SK-N-SH (cell line): ENCODE data around the gene TEX30.

Experiments used
- CHD2 ChIP-seq: fragments of 150-350 bp; IDR thresholded peaks from 2 replicates; pipeline ENCODE4 v1.6.1; 2018; ENCODE audit warnings: low read length; ENCODE audit not compliant: partially characterized antibody
- EP300 ChIP-seq, 2 experiments: IDR thresholded peaks; 2 replicates each; pipeline versions ENCODE4 v1.4.0 to v1.6.1; 2012; ENCODE audit warnings: borderline replicate concordance in 1 of 2, low read depth in 1 of 2, low read length in 1 of 2
- FOXJ3 ChIP-seq: sonication (generic); formaldehyde crosslinking; IDR thresholded peaks from 2 replicates; pipeline ENCODE4 v1.5.1; 2020; ENCODE audit warnings: mild to moderate bottlenecking, missing genetic modification reagents
- MXI1 ChIP-seq: IDR thresholded peaks from 2 replicates; pipeline ENCODE4 v1.6.1; 2012; ENCODE audit warnings: mild to moderate bottlenecking, low read depth, low read length, improper control_type of control experiment
- POLR2AphosphoS5 ChIP-seq: IDR thresholded peaks from 2 replicates; pipeline ENCODE4 v1.6.1; 2012; ENCODE audit warnings: low read depth, low read length
- RAD21 ChIP-seq: IDR thresholded peaks from 2 replicates; pipeline ENCODE4 v1.6.1; 2012; ENCODE audit warnings: mild to moderate bottlenecking, low read length
- RFX5 ChIP-seq: IDR thresholded peaks from 2 replicates; pipeline ENCODE4 v1.6.1; 2012; ENCODE audit warnings: mild to moderate bottlenecking, improper control_type of control experiment, low read length
- SMC3 ChIP-seq: IDR thresholded peaks from 2 replicates; pipeline ENCODE4 v1.6.1; 2012; ENCODE audit warnings: low read depth, low read length, improper control_type of control experiment
- TAF1 ChIP-seq: IDR thresholded peaks from 2 replicates; pipeline ENCODE4 v1.6.1; 2012; ENCODE audit warnings: low read depth, mild to moderate bottlenecking, low read length, moderate library complexity, borderline replicate concordance
- TEAD4 ChIP-seq: IDR thresholded peaks from 2 replicates; pipeline ENCODE4 v1.4.0; 2012; ENCODE audit warnings: mild to moderate bottlenecking, borderline replicate concordance; ENCODE audit not compliant: insufficient read depth
- TF ChIP-seq, protein P1 (sequence below): fragments of 200-600 bp; sonication (generic); IDR thresholded peaks from 2 replicates; pipeline ENCODE4 v1.6.1; 2017; ENCODE audit warnings: antibody characterized with exemption, mild to moderate bottlenecking, moderate library complexity
- TF ChIP-seq, protein P2 (sequence below): IDR thresholded peaks from 2 replicates; pipeline ENCODE4 v1.6.1; 2012; ENCODE audit warnings: mild to moderate bottlenecking, low read depth, low read length, moderate library complexity
- TF ChIP-seq, protein P3 (sequence below): IDR thresholded peaks from 2 replicates; pipeline ENCODE4 v1.4.0; 2012; ENCODE audit warnings: low read depth

DNA sequence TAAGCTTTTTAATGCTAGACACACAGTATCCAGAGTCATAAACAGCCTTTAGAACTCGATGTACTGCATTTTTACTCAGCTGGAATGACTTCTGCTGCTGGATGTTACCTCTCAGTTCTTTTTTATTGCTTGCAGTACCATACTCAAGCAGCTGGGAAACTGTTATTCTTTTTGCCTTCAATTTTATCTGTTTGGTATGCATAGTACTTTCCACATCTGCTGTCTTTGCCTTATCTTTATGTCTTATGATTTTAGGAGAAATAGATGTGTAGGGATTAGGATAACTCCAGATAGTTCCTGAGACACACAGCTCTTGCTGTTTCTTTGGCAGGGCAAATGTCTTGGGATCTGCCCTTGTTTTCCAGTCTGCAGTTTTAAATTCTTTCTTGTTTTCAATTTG is 31.5 kb downstream of the TEX30 start:
- no peak for TF ChIP-seq TEAD4
- TF ChIP-seq, protein P1, sequence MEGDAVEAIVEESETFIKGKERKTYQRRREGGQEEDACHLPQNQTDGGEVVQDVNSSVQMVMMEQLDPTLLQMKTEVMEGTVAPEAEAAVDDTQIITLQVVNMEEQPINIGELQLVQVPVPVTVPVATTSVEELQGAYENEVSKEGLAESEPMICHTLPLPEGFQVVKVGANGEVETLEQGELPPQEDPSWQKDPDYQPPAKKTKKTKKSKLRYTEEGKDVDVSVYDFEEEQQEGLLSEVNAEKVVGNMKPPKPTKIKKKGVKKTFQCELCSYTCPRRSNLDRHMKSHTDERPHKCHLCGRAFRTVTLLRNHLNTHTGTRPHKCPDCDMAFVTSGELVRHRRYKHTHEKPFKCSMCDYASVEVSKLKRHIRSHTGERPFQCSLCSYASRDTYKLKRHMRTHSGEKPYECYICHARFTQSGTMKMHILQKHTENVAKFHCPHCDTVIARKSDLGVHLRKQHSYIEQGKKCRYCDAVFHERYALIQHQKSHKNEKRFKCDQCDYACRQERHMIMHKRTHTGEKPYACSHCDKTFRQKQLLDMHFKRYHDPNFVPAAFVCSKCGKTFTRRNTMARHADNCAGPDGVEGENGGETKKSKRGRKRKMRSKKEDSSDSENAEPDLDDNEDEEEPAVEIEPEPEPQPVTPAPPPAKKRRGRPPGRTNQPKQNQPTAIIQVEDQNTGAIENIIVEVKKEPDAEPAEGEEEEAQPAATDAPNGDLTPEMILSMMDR, result no peak
- TF ChIP-seq RAD21, result no peak
- TF ChIP-seq FOXJ3 (CRISPR knock-in tag), result no peak
- TF ChIP-seq, protein P2, sequence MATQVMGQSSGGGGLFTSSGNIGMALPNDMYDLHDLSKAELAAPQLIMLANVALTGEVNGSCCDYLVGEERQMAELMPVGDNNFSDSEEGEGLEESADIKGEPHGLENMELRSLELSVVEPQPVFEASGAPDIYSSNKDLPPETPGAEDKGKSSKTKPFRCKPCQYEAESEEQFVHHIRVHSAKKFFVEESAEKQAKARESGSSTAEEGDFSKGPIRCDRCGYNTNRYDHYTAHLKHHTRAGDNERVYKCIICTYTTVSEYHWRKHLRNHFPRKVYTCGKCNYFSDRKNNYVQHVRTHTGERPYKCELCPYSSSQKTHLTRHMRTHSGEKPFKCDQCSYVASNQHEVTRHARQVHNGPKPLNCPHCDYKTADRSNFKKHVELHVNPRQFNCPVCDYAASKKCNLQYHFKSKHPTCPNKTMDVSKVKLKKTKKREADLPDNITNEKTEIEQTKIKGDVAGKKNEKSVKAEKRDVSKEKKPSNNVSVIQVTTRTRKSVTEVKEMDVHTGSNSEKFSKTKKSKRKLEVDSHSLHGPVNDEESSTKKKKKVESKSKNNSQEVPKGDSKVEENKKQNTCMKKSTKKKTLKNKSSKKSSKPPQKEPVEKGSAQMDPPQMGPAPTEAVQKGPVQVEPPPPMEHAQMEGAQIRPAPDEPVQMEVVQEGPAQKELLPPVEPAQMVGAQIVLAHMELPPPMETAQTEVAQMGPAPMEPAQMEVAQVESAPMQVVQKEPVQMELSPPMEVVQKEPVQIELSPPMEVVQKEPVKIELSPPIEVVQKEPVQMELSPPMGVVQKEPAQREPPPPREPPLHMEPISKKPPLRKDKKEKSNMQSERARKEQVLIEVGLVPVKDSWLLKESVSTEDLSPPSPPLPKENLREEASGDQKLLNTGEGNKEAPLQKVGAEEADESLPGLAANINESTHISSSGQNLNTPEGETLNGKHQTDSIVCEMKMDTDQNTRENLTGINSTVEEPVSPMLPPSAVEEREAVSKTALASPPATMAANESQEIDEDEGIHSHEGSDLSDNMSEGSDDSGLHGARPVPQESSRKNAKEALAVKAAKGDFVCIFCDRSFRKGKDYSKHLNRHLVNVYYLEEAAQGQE, result no peak
- TF ChIP-seq, protein P3, sequence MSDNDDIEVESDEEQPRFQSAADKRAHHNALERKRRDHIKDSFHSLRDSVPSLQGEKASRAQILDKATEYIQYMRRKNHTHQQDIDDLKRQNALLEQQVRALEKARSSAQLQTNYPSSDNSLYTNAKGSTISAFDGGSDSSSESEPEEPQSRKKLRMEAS, result no peak
- no peak for TF ChIP-seq EP300 (IDR thresholded peaks at IDR 0.05; ENCODE audit: borderline replicate concordance in 1 of 2, low read depth in 1 of 2, low read length in 1 of 2)
- no peak for TF ChIP-seq RFX5
- no peak for TF ChIP-seq MXI1
- no peak for TF ChIP-seq SMC3
- TF ChIP-seq CHD2, result no peak
- TF ChIP-seq TAF1, result no peak
- TF ChIP-seq POLR2AphosphoS5, result no peak
